Activated CD4-positive, alpha-beta T cell treated with anti-CD3 and anti-CD28 coated beads for 1 hour (primary cell): Measurements from ENCODE around the gene ANKRD9.

ENCODE experiments used
- DNase-seq: peaks from one replicate; pipeline ENCODE4 v3.0.0-alpha.2; 2020

Gene ANKRD9

DNA sequence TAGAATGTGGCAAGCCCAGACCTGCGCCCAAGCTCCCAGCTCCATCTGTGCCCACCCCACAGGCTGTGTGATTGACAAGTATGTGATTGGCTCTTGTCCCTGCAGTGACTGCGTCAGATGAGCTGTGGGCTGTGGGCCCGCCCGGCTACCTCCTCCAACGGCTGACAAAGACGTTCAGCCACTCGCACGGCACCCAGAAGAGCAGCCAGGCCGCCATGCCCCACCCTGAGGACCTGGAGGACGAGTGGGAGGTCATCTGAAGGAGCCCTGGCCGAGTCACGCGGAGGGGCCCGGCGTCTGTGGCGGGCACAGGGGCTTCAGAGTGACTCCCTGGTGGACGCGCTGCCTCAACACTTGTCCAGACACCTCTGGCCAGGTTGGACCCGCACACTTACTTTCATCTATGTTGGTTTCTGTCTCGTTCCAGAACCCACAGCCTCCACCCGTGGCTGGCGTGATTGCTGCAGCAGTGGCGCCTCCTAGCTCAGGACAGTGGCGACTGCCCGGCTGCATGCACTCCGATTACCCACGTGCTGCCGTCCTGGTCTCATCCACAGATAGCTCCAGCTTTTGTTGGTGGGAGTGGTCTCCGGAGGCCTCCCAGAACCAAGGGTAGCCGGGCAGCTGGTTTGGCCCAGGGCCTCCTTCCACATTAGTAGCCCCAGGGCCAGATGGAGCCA is 11.4 kb downstream of the ANKRD9 start:
- DNase-seq: no peak

DNA sequence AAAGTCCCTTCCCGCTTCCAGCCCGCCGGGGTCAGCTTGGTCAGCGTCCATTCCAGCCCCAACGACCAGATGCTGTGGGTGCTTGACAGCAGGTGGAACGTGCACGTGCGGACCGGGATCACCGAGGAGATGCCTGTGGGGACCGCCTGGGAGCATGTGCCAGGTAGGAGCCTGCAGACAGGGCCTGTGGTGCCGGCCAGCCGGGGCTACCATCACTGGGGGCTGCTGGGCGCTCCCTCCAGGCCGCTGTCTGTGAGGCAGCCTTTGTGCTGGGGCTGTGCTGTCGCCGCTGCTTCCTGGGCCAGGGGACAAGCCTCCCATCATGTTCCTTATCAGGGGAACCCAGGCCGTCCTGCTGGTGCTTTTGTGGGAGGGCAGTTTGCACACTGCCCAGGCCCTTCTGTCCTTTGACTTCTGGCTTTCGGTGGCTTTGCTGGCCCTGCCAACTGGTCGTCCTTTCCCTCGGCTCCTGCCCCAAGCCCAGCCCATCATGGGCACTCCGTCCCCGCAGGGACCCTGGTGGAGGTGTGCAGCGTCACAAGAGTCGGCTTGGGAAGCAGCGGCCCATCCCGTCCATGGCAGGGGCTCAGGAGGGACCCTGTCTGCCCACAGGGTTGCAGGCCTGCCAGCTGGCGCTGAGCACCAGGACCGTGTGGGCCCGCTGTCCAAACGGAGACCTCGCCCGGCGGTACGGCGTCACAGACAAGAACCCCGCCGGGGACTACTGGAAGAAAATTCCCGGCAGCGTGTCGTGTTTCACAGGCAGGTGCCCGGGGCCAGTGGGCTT is 12.4 kb downstream of the ANKRD9 start:
- DNase-seq: no peak

DNA sequence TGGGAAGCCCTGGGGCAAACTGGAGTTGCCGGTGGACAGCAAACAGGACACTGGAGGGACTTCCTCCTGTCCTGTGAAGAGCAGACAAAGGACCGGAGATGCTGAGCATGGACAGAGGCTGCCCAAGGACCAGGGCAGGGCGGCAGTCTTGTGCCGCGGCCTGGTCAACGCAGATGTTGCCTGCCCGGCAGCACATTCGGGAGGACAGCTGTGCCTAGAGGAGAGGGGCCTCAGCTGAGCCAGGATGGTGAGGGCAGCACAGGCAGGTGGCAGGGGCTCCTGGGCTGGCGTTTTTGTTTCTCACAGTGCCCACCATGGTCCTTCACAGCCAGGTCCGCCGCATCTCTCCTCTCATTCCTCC is 13.3 kb downstream of the ANKRD9 start:
- no peak for DNase-seq

DNA sequence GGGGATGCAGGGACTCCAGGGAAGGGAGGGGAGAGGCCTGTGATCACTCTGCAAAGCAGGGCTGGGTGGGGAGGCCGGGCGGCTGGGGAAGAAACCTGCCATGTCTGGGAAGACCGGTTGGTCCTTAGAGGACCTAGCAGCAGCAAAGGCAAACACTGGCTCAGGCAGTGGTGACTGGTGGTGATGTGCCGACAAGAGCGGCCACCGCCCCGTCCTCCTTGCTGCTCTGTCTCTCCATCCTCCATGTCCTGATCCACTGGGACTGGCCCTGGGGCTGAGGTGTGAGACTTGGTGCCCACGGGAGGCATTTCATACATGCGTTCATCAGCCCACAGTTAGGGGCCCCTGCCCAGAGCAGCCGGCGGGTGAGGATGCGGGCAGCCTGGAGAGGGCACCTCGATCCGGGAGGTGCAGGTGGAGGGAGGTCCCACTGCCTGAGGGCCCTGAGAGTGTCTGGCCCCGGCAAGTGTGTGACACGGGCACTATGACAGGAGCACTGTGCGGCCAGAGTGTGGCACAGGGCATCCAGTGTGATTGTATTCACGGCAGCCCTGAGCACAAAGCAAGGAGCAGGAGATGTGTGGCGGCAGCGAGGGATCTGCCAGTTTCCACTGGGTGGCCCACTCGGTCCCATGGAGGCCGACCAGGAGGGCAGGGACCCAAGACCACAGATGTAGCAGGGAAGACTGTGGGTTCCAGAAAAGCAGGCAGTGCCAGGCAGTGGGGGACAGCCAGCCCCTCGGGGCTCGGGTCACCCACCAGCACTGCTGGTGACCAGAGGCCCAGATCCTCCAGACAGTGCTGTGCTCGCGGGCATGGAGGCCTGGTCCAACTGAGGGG is 13.9 kb downstream of the ANKRD9 start:
- DNase-seq: no peak

DNA sequence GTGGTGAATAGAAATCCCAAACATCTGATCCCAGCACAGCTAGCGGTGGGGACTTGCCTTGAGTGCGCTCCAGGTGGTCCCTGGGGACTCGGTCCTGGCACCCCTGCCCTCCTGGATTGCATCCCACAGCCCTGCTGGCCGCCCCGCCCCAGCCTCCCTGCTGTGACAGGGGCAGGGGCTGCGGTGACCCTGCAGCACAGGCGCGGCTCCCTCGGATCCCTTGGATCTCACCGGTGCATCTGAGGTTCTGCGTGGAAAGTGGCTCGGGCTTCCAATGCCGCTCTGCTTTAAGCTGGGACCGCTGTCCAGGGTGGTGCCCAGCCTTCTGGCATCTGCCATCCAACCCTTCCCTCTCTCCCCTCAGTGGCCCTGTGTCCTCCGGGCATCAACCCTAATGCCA is 16.0 kb downstream of the ANKRD9 start:
- no peak for DNase-seq

DNA sequence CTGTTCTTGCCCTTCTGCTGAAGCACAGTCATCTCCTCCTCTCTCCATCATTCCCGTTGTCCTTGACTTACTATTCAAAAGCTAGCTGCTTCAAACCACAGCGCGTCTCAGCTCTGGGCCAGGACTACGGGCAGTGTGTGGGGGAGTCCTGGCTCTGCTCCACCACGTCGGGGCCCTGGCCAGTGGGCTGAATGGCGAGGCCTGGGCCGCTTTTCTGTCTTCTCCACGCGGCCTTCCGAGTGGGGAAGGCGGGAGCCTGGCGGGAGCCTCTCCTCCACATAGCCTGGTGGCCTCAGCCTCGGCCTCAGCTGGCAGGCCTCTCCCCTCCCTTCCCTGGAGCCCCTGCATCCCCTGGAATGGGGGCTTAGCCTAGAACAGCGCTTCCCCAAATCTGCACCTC is 16.5 kb downstream of the ANKRD9 start:
- no peak for DNase-seq

DNA sequence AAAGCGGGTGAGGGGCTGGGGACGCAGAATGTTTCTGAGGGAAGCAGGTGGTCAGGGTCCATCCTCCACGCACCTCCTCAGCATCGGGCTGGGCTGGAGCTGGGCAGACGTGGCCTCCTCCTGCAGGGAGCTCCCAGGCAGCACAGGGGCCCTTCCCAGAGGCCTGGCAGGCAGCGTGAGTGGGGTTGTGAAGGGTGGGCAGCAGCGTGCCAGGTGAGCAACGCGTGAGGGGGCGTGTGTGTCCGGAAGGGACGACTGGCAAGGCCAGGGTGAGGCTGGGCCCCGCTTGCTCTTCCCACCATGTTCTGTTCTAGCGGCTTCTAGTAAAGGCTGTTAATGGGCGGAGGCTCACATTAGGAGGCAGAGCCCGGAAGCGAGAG is 17.1 kb downstream of the ANKRD9 start:
- no peak for DNase-seq

DNA sequence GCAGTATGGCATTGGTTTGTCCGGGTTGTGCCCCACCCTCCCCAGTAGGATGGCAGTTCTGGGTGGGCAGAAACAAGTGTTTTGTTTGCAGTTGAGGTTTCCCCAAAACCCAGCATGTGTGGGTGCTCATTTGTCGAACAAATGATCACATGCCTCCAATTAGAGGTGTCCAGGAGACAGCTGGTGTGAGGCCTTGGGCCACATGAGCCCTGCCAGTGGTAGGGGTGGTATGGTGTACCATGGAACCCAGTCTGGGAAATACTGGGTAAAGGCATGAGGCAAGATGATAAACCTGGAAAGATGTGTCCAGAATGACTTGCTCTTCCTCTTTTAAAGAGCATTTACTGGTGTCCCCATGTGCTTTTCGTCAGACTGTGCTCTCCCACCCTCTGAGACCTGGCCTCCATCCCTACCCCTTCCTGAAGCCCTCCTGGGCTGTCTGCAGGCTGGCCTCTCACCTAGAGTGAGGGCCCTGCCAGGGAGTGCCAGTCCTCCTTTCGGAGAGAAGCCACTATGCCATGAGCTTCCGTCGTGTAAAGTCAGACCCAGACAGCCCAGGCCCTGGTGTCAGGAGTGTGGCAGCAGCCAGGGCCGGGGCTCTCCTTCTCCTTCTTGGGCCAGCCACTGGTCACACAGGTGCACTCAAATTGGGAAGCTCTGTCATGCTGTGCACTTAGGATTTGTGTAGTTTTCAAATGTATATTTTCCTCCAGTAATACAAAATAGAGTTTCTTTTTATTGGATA is 17.6 kb downstream of the ANKRD9 start:
- no peak for DNase-seq

DNA sequence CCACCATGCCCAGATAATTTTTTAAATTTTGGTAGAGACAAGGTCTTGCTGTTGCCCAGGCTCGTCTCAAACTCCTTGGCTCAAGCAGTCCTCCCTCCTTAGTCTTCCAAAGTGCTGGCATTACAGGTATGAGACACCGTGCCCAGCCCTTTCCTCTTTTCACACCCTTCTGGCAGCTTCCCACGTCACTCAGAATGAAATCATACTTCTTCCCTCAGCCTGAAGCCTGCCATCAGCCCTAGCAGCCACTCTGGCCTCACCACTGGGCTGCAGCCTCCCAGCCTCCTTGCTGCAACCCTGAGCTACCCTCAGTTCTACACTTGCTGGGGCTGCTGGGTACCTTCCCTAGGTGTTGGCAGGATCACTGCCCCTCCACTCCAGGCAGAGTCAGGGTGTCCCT is 18.2 kb downstream of the ANKRD9 start:
- DNase-seq: no peak

DNA sequence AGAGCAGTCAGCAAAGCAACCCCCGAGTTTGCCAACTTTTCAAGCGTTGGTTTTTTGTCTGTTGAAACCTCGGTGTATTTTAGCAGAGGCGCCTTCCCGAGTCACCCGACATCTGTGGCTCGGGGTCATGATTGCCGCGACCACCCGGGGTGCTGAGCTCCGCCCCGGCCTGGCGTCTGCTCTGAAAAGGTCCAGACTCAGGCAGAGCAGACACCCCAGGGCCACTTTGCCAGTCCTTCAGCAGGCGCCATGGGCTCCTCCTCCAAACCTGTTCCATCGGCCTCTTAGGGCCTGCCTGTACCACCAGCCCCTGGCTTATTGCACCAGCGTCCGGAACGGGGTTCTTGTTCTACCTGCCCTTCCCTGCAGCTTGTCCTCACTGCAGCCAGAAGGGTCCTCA is 19.1 kb downstream of the ANKRD9 start:
- no peak for DNase-seq

DNA sequence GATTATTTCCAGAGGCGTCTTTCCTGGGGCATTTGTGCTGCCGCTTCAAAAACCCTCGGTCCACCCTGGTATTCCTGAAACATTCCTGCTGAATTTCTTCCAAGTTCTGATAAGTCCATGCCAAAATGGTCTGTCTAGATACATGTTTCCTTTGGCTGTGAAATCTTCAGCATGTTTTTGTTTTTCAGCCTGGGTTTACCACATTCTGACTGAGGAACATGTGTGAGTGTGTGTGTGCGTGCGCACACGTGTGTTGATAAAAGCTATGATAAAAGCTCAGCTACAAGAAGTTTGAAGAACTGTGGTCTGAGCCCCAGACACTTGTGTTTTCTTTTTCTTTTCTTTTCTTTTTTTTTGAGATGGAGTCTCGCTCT is 22.4 kb downstream of the ANKRD9 start:
- no peak for DNase-seq

DNA sequence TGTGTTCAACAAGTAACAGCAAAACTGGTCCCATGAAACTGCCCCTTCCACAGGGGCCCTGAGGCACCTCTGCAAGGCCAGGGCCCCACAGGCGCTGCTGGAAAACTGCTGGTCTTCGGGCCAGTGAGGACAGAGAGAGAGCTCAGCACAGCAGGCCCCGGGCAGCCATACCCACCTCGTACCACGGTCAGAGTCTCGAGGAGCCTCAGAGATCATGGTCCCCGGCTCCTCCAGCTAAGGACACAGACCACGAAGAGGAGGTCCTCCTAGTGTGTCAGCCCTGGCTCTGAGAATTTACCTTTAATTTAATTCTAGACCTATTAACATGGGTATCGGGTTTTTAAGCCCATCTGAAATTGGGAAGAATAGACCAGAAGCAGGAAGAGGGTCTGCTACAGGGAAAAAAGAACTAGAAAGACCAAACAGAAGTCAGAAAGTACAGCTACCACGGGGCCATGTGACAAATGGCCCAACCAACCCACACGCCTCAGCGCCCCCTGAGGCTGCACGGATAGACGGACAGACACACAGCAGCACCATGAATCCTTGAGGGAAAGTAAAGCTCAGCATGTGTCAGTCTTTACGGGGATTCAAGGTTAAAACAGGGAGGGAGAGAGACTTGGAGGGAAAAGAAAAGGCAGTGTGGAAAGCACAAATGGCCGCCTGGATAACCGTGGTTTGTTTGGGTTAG is 22.9 kb downstream of the ANKRD9 start:
- no peak for DNase-seq

DNA sequence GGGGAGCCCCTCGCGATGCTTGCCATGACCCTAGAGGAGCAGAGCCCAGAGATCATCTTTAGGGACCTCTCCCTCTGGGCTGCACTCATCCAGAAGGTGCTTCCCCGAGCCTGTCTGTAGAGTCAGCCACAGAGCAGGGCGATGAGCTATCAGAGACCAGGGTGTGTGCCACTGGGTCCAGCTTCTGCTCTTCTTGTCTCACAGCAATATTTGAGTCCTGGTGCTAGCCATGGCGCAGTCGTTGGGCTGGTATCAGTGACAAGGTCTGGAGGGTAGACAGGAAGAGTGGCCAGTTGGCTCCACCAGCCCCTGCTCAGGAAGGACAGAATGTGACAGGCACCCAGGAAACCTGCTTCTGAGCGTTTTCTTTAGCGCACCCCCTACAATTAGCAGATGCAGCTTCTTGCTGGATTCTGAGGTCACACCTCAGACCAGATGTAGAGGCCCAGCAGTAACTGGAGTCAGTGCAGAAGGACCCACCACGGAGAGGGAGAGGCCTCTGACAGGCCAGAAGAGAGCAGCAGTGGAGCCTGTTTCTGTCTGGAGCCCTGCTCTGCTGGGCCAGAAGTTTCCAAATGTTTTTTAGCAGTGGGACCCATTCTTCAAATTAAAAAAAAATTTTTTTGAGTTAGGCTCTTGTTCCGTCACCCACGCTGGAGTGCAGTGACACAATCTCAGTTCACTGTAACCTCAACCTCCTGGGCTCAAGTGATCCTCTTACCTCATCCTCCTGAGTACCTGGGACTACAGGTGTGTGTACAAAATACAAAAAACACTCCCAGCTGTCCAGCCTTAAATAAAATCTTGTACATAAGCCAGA is 23.7 kb downstream of the ANKRD9 start:
- no peak for DNase-seq

DNA sequence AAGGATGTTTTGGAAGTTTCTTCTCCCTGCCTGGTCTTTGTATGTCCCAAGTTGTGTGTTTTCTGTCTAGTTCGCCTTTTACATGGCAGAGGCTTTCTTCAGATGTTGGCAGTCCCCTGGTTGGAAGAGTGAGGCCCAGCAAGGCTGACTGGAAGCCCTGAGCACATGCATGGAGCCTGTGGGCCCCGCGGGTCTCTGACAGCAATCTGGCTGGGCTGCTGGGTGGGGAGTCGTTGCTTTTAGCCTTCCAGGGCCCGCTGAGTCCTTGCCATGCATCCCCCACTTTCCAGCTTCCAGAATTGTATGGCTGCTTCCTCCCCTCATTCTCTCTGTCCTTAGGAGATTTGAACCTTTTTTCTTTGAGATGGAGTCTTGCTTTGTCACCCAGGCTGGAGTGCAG is 25.3 kb downstream of the ANKRD9 start:
- no peak for DNase-seq

DNA sequence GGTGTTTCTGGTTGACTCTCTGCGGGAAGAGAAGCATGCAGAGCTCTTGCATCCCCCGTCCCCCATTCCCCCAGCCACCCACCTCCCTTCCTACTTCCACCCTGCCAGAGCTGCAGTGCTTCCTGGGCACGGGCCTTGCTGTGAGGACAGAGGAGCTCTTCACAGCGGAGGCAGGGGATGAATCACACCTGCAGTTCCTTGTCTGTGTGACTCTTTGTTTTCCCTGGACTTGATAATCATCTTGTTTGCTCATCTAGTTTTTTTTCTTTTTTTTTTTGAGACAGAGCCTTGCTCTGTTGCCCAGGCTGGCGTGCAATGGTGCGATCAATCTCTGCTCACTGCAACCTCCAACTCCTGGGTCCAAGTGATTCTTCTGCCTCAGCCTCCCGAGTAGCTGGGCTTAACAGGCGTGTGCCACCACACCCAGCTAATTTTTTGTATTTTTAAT is 27.8 kb downstream of the ANKRD9 start:
- no peak for DNase-seq

DNA sequence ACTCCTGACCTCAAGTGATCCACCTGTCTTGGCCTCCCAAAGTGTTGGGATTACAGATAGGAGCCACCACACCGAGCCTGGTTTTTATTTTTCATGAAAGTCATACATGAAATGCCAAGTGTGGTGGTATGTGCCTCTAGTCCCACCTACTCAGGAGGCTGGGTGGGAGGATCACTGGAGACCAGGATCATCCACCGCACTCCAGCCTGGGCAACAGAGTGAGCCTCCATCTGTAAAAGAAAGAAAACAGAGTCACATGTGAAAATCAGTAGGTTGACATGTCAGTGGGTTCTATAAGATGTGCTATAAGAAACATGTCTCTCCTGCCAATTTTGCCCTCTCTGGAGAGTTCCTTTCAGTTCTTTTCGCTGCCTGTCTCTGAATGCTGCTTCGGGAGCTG is 28.2 kb downstream of the ANKRD9 start:
- no peak for DNase-seq

DNA sequence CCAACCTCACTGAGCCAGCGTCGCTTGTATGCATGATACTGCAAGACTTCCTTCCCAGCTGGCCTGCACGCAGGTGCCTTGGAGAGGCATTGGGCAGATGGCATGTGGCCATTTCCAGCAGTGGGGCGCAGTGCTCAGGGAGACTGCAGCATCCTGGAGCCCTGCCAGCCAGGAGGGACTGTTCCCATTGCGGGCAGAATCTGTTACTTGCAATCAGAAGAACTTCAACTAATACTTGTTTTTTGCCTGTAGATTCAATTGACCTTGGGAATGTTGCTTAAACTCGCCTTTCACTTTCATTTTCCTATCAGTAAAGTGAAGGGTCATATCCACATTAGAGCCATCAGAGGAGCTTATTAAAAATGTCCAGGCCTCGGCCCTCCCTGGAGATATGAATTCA is 29.8 kb downstream of the ANKRD9 start:
- DNase-seq: no peak

DNA sequence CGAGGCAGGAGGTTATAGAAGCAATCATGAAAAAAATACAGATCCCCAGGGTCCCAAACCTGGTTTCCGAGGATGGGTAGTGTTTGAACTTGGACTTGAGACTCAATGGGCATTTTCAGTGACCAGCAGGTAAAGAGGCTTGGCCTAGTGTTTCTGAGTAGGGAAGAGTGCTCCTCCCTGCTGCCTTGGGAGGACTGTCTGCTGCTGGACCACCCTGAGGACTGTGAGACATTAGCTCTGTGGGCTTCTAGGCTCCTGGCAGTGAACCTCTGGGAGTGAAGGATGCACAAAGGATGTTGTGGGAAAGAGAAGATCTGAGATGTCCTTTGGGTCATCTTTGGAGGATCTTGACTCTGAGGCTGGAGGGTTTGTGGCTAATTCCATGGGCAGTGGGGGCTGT is 30.5 kb downstream of the ANKRD9 start:
- DNase-seq: no peak

DNA sequence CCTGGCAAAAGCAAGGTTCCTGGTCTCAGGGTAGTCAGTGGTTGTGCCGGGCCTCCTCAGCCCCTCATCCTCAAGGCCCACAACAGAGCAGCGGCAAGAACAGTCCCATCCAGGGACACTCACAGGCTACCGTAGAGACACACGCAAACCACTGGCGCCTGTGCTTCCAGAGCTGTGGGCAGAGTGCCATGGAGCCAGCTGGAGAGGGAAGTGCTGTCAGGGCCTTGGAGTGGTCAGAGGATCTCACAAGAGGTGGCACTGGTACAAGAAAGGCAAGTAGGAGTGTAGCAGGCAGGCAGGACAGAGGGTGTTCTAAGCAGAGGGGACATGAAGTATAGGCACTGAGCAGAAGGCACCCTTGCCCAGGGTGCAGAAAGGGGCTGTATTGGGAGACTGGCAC is 34.6 kb downstream of the ANKRD9 start:
- DNase-seq: no peak

DNA sequence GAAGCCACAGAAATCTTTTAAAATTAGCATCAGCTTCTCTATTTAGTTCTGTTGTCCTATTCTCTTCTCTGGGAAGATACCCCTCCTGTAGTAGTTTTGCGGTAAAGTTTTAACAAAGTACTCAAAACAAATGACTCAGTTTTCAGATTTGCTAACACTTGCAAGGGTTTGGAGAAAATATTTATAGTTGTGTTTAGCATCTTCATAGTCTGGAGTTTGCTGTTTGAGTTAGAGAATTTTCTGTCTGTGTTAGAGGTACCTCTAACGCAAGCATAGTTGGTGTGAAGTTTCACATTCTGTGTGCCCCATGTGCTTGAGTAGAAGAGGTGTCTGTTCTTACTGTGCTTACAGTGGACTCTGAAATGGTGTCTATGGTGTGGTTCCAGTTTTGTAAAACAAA is 36.0 kb downstream of the ANKRD9 start:
- no peak for DNase-seq

DNA sequence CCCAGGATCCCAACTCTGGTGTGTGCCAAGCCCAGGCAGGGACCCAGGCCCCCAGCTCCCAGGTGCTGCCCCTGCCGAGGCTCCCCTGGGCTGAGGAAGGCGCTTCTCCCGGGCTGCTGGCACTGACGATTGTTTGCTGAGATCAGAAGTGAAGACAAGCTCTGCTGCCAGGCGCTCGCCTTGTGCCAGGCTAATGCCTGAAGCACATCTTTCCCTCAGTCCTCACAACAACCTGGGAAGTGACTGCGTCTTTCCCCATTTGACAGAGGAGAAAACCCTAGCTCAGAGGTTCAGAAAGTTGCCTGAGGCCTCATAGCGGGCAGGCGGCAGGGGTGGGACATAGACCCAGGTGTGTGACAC is 36.8 kb downstream of the ANKRD9 start:
- no peak for DNase-seq
